Stimulated activated naive CD8-positive, alpha-beta T cell treated with anti-CD3 and anti-CD28 coated beads, Interleukin-15, Interleukin-2, amounts not matched to agents 100 ng/mL and 50 ng/mL, for 24 hours (primary cell): ENCODE results near the gene CD300H.

Experiments
- H3K27ac Mint-ChIP-seq: one replicate; pipeline ENCODE4 v1.8.0; 2021; ENCODE audit warnings: mild to moderate bottlenecking, mixed read lengths
- H3K27me3 Mint-ChIP-seq: one replicate; pipeline ENCODE4 v1.8.0; 2021; ENCODE audit warnings: mixed read lengths
- H3K36me3 Mint-ChIP-seq: one replicate; pipeline ENCODE4 v1.8.0; 2021; ENCODE audit warnings: low read depth, mixed read lengths
- H3K4me1 Mint-ChIP-seq: one replicate; pipeline ENCODE4 v1.8.0; 2021; ENCODE audit warnings: low read depth, mixed read lengths
- H3K4me3 Mint-ChIP-seq: one replicate; pipeline ENCODE4 v1.8.0; 2021; ENCODE audit warnings: mild to moderate bottlenecking, mixed read lengths
- H3K9me3 Mint-ChIP-seq: one replicate; pipeline ENCODE4 v1.8.0; 2021; ENCODE audit warnings: mixed read lengths

CD300H gene

GRCh38 chr17:74547736-74548135, 19.6 kb downstream of the CD300H start:
- no peaks in the 10 kb centered on the region for H3K9me3 Mint-ChIP-seq
- H3K4me3 Mint-ChIP-seq: no peak overlapping the region
- H3K27me3 Mint-ChIP-seq: peaks cover 3% of the 10 kb centered on the region
- peaks cover 7% of the 10 kb centered on the region for H3K4me1 Mint-ChIP-seq
- no peaks in the 10 kb centered on the region for H3K36me3 Mint-ChIP-seq
- no peak overlapping the region for H3K27ac Mint-ChIP-seq

DNA sequence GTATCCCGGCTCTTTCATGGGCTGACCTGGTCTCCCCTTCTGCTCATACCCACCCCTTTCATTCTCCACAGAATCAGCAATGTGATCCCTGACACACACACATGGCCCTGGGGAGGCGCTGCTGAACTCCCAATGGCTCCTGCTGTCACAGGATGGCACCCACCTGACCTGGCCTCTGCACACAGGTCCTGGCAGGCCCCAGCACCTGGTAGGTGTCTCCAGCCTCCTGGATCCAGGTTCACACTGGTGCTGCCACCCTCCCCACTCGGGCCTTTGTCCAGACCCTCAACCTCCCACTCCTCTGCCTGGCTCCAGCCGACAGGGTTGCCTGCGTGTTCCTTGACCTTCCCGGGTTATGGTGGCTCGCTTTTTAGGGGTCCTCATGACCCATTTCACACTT, 20.0 kb downstream of the CD300H start:
- H3K36me3 Mint-ChIP-seq: no peaks in the 10 kb centered on the region
- peaks cover 7% of the 10 kb centered on the region for H3K4me1 Mint-ChIP-seq
- no peaks in the 10 kb centered on the region for H3K9me3 Mint-ChIP-seq
- no peak overlapping the region for H3K4me3 Mint-ChIP-seq
- no peak overlapping the region for H3K27ac Mint-ChIP-seq
- peaks cover 3% of the 10 kb centered on the region for H3K27me3 Mint-ChIP-seq

GRCh38 chr17:74546586-74546985, 20.7 kb downstream of the CD300H start:
- peaks cover 7% of the 10 kb centered on the region for H3K4me1 Mint-ChIP-seq
- H3K4me3 Mint-ChIP-seq: no peak overlapping the region
- no peak overlapping the region for H3K27ac Mint-ChIP-seq
- H3K27me3 Mint-ChIP-seq: peaks cover 3% of the 10 kb centered on the region
- H3K36me3 Mint-ChIP-seq: no peaks in the 10 kb centered on the region
- H3K9me3 Mint-ChIP-seq: no peaks in the 10 kb centered on the region

GRCh38 chr17:74545843-74546230, 21.5 kb downstream of the CD300H start, which contains the start of gene CD300C:
Gene CD300C (minus strand): TSS chr17:74546115. CDS start chr17:74545782, 333 bp downstream.
- Mint-ChIP-seq H3K36me3 (no peaks in the 10 kb centered on the region), H3K27ac (no peak within 1 kb of the TSS), H3K4me1 (peaks cover 7% of the 10 kb centered on the region), H3K9me3 (no peaks in the 10 kb centered on the region), H3K4me3 (peak within 1 kb of the TSS; percentile 6), H3K27me3 (peaks cover 3% of the 10 kb centered on the region)

GRCh38 chr17:74544991-74545842, 22.1 kb downstream of the CD300H start:
- H3K27ac Mint-ChIP-seq: no peak overlapping the region
- H3K4me3 Mint-ChIP-seq: peak overlapping the region; percentile 6
- no peaks in the 10 kb centered on the region for H3K36me3 Mint-ChIP-seq
- no peaks in the 10 kb centered on the region for H3K9me3 Mint-ChIP-seq
- peaks cover 7% of the 10 kb centered on the region for H3K4me1 Mint-ChIP-seq
- peaks cover 3% of the 10 kb centered on the region for H3K27me3 Mint-ChIP-seq

- Mint-ChIP-seq H3K27me3 (peaks cover 7% of the 10 kb centered on the region), H3K27ac (no peak overlapping the region), H3K36me3 (no peaks in the 10 kb centered on the region), H3K4me1 (peaks cover 7% of the 10 kb centered on the region), H3K4me3 (no peak overlapping the region), H3K9me3 (no peaks in the 10 kb centered on the region)
Measured at GRCh38 chr17:74543891-74544760, 23.2 kb downstream of the CD300H start.

- H3K4me3 Mint-ChIP-seq: no peak overlapping the region
- H3K36me3 Mint-ChIP-seq: no peaks in the 10 kb centered on the region
- no peaks in the 10 kb centered on the region for H3K9me3 Mint-ChIP-seq
- H3K4me1 Mint-ChIP-seq: peaks cover 7% of the 10 kb centered on the region
- H3K27ac Mint-ChIP-seq: no peak overlapping the region
- H3K27me3 Mint-ChIP-seq: peaks cover 3% of the 10 kb centered on the region
Measured at GRCh38 chr17:74543406-74543805, 23.9 kb downstream of the CD300H start.

DNA sequence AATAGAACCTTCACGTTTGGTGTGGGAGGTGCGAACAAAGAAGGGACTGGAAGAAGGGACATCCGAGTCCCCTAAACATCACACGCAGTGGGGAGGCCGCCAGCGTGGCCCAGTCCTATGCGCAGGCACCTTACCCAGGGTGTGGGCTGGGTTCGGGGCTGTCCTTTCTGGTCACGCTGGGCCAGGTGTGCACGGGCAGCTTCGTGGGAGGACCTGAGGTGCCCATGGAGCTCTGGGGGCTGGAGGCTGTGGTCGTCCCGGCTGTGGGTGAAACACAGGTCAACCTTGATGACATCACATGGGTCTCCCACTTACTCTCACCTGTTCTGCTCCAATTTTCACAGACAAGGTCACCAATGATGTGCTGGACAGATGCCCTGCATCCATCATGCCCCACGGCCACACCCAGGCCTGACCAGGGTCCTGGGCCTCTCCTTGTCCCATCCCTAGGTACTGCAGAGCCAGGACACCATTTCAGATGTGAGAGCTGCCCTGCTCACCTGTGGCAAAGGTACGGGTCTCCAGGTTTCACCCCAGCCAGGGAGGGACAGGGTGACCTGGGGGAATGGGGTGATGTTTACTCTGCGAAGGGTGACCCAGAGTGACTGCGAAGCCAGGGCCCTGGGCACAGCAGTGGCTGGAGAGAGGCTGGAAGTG, 24.5 kb downstream of the CD300H start:
- H3K36me3 Mint-ChIP-seq: no peaks in the 10 kb centered on the region
- H3K9me3 Mint-ChIP-seq: no peaks in the 10 kb centered on the region
- H3K4me3 Mint-ChIP-seq: no peak overlapping the region
- H3K27me3 Mint-ChIP-seq: peaks cover 3% of the 10 kb centered on the region
- peaks cover 7% of the 10 kb centered on the region for H3K4me1 Mint-ChIP-seq
- H3K27ac Mint-ChIP-seq: no peak overlapping the region

DNA sequence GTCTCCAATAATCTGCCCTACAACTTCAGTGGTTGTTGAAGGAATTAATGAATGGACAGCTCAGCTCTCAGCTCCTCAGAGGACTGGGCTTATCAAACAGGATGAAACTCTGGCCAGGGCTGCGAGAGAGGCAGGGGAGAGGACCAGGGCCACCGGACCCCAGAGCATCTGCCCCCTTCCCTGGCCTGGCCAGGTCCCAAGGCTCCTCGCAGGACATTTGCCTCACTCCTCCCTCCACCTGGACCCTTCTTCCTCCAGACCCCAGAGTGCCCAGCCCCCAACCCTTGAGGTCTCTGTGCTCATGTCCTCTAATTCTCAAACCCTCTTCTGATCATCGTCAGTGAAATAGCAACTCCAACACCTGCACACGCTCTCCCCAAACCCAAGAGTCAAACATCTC, 25.1 kb downstream of the CD300H start:
- Mint-ChIP-seq H3K9me3 (no peaks in the 10 kb centered on the region), H3K36me3 (no peaks in the 10 kb centered on the region), H3K27ac (no peak overlapping the region), H3K4me3 (no peak overlapping the region), H3K4me1 (peaks cover under 1% of the 10 kb centered on the region), H3K27me3 (peaks cover 3% of the 10 kb centered on the region)

GRCh38 chr17:74541176-74542111, 25.9 kb downstream of the CD300H start:
- Mint-ChIP-seq H3K9me3 (no peaks in the 10 kb centered on the region), H3K27me3 (peaks cover 3% of the 10 kb centered on the region), H3K4me1 (no peaks in the 10 kb centered on the region)

GRCh38 chr17:74539281-74539820, 28.0 kb downstream of the CD300H start:
- H3K36me3 Mint-ChIP-seq: no peaks in the 10 kb centered on the region
- H3K4me1 Mint-ChIP-seq: no peaks in the 10 kb centered on the region
- no peak overlapping the region for H3K27ac Mint-ChIP-seq
- no peaks in the 10 kb centered on the region for H3K9me3 Mint-ChIP-seq
- H3K27me3 Mint-ChIP-seq: peaks cover 9% of the 10 kb centered on the region
- H3K4me3 Mint-ChIP-seq: no peak overlapping the region

More at GRCh38 chr17:74541176-74542111, 25.9 kb downstream of the CD300H start:
- no peak overlapping the region for H3K4me3 Mint-ChIP-seq
- no peak overlapping the region for H3K27ac Mint-ChIP-seq
- H3K36me3 Mint-ChIP-seq: no peaks in the 10 kb centered on the region

GRCh38 chr17:74536890-74537289, 30.4 kb downstream of the CD300H start:
- Mint-ChIP-seq H3K27me3 (peaks cover 26% of the 10 kb centered on the region), H3K27ac (no peak overlapping the region), H3K4me3 (no peak overlapping the region), H3K9me3 (no peaks in the 10 kb centered on the region), H3K4me1 (peaks cover 11% of the 10 kb centered on the region), H3K36me3 (no peaks in the 10 kb centered on the region)

DNA sequence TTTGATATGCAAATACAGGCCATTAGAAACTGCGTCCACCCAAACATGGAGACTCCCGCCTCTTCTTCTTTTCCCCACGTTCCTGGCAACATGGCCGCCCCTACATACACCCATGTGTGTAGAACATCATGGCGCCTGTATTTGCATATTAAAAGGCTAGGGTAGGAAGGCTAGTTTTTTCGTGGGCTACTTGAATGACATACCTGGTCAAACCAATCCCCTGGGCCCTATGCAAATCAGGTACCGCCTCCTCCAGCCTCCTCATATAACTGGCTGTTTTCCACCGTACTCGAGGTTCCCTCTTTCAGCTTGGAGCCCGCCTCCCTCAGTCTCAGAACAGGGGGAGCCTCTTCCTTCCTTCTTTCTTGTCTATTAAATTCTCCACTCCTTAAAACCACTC, 35.2 kb downstream of the CD300H start:
- Mint-ChIP-seq H3K27ac (no peak overlapping the region), H3K9me3 (no peaks in the 10 kb centered on the region), H3K27me3 (peaks cover 27% of the 10 kb centered on the region), H3K4me1 (peaks cover 18% of the 10 kb centered on the region), H3K4me3 (no peak overlapping the region), H3K36me3 (no peaks in the 10 kb centered on the region)
